Measurements from ENCODE around the gene DEPDC4. TPM values are rescaled to one million over a fixed set of nuclear protein-coding genes. Genes with fewer than 3 reads are reported as not detected.

Gene DEPDC4
- total RNA-seq, 1 experiment from 2014 or later, result 3.2 TPM

- Histone ChIP-seq H3K23ac (ENCODE audit: insufficient read length, low read depth, low read length) (no peak overlapping the region), H4K8ac (replicated peaks; ENCODE audit: insufficient read length, low read depth, low read length) (no peak overlapping the region), H3K18ac (ENCODE audit: insufficient read length, low read depth, low read length) (no peak overlapping the region), H4K20me1 (ENCODE audit: control insufficient read depth, insufficient read depth, insufficient read length) (no peaks in the 10 kb centered on the region), H3T11ph (ENCODE audit: low read length) (no peak overlapping the region), H2BK15ac (ENCODE audit: low read depth, low read length) (no peak overlapping the region), H3K27ac (ENCODE audit: insufficient read length, low read depth, low read length) (no peak overlapping the region), H3K79me2 (ENCODE audit: insufficient read depth, low read length) (no peaks in the 10 kb centered on the region), H2BK5ac (ENCODE audit: insufficient read length, low read length) (no peak overlapping the region), H2BK12ac (ENCODE audit: insufficient read length, low read depth, low read length) (no peak overlapping the region), H3K23me2 (ENCODE audit: insufficient read length, low read depth, low read length, poor library complexity, severe bottlenecking) (no peaks in the 10 kb centered on the region), H3K79me1 (ENCODE audit: insufficient read depth, low read depth, low read length, poor library complexity, severe bottlenecking) (no peaks in the 10 kb centered on the region), H3K56ac (ENCODE audit: insufficient read length, low read depth, low read length) (no peak overlapping the region), H4K91ac (ENCODE audit: insufficient read length, low read depth, low read length) (no peak overlapping the region), H2BK20ac (ENCODE audit: low read depth, low read length, poor library complexity, severe bottlenecking) (no peak overlapping the region), H3K9me3 (ENCODE audit: control insufficient read depth, low read depth, low read length) (no peaks in the 10 kb centered on the region), H2AK5ac (ENCODE audit: insufficient read length, low read length) (no peak overlapping the region), H2BK120ac (ENCODE audit: low read depth, low read length, poor library complexity, severe bottlenecking) (no peak overlapping the region), H4K5ac (ENCODE audit: insufficient read length, low read depth, low read length) (no peak overlapping the region), H2AFZ (ENCODE audit: low read length) (no peak overlapping the region), H3K27me3 (ENCODE audit: insufficient read depth, low read length) (no peaks in the 10 kb centered on the region), H3K14ac (ENCODE audit: insufficient read depth, low read length) (no peak overlapping the region), H3K4me1 (ENCODE audit: insufficient read depth, low read length) (no peaks in the 10 kb centered on the region), H3K9ac (ENCODE audit: extremely low read depth, insufficient read length, low read length) (no peak overlapping the region), H3K4ac (ENCODE audit: low read depth, low read length) (no peak overlapping the region), H3K4me2 (ENCODE audit: insufficient read depth, insufficient read length, low read length) (no peak overlapping the region)
- H3K4me1 Mint-ChIP-seq, result 0 out of 4 replicates have a peak, but pooled peaks cover 0 to 4% of the 10 kb centered on the region in 2 experiments
- DNase-seq, result no peak
- H3K27ac Mint-ChIP-seq, result no peak overlapping the region
- H3K4me3 Mint-ChIP-seq, result no peak overlapping the region
- no peak for TF ChIP-seq CTCF (conservative IDR thresholded peaks at IDR 0.05)
- peaks cover 0 to 11% (median 0%) of the 10 kb centered on the region in 3 experiments; a peak in 2 of 7 replicates for H3K36me3 Mint-ChIP-seq (ENCODE audit: insufficient read depth in 1 of 3, low read depth in 3 of 3)
- H3K27me3 Mint-ChIP-seq (ENCODE audit: low read depth), result no peaks in the 10 kb centered on the region
- no CpG with 5 or more reads among the region's 3 CpGs for whole genome bisulfite sequencing (ENCODE audit: extremely low coverage, insufficient read length, low lambda C conversion rate)
- no peaks in the 10 kb centered on the region for H3K9me3 Mint-ChIP-seq
Observed at GRCh38 chr12:100238801-100239200, 28.1 kb downstream of the DEPDC4 start.

Measured in H9 (cell line).